Testis (tissue), 3 donors: Measurements from ENCODE around the gene TENM4. TPM values are rescaled to one million over a fixed set of nuclear protein-coding genes. Genes with fewer than 3 reads are reported as not detected.
"Not testable (repeated sequence)": the region's sequence is repeated elsewhere in the genome, so short reads cannot be mapped to it uniquely, and the experiment has no call there.

ENCODE experiments used
- DNase-seq: peaks from one replicate; pipeline ENCODE4 v3.0.0-alpha.2; 2019
- H3K27ac ChIP-seq, 2 donors: fragments of 200-600 bp; sonication (generic); one replicate each; pipeline ENCODE4 v1.5.1; 2019
- H3K27me3 ChIP-seq: fragments of 200-600 bp; sonication (generic); one replicate; pipeline ENCODE4 v1.5.1; 2019
- H3K36me3 ChIP-seq: fragments of 200-600 bp; sonication (generic); one replicate; pipeline ENCODE4 v1.5.1; 2017; ENCODE audit warnings: low read depth; ENCODE audit errors: missing control alignments
- H3K4me1 ChIP-seq: fragments of 200-600 bp; sonication (generic); one replicate; pipeline ENCODE4 v1.5.1; 2019
- H3K4me3 ChIP-seq, 2 donors: fragments of 200-600 bp; sonication (generic); one replicate each; pipeline ENCODE4 v1.5.1; 2017 to 2019
- H3K9me3 ChIP-seq: fragments of 200-600 bp; sonication (generic); one replicate; pipeline ENCODE4 v1.5.1; 2017
- POLR2A ChIP-seq: fragments of 450-650 bp; IDR thresholded peaks from one replicate; pipeline ENCODE4 v1.6.1; 2017; ENCODE audit warnings: antibody characterized with exemption, mild to moderate bottlenecking, moderate library complexity
- WGBS, 2 donors: methylation state at CpG; one replicate each; pipeline ENCODE4 v1.1.5; 2018; 5-methylcytosine and 5-hydroxymethylcytosine counted together
- intact Hi-C: fragments of 100-400 bp; cut with DNase I; formaldehyde crosslinking; loops from one replicate; pipeline ENCODE4 v1.15.1; 2023; ENCODE audit warnings: low total_unique reads
- polyA plus RNA-seq: library from polyadenylated mRNA; stranded (reverse); fragments of 350-450 nt; fragmentation: Illumina TruSeq; extraction: RNeasy Lipid Tissue Mini Kit (QIAGEN cat#74804); gene quantifications from one replicate; pipeline ENCODE4 v1.2.3, GENCODE V29; 2014; ENCODE audit warnings: low read depth, low replicate concordance; ENCODE audit not compliant: insufficient read depth
- total RNA-seq, 2 donors: library from RNA; depleted of rRNA; stranded (reverse); fragments of >200 nt; gene quantifications; one replicate each; pipeline ENCODE4 v1.2.3, GENCODE V29; 2016
- TF ChIP-seq, protein P1 (sequence below), 3 experiments: fragments of 450-650 bp in 2 of 3; fragments of 200-600 bp in 1 of 3; sonication (generic) in 1 of 3; IDR thresholded peaks; one replicate each; pipeline ENCODE4 v1.5.1; 2016 to 2019; ENCODE audit warnings: antibody characterized with exemption in 3 of 3, mild to moderate bottlenecking in 2 of 3, moderate library complexity in 1 of 3

TENM4 gene
- total and polyA plus RNA-seq, 3 donors from 2014 or later = 10.6 to 17.9 (median 11.4) TPM

DNA sequence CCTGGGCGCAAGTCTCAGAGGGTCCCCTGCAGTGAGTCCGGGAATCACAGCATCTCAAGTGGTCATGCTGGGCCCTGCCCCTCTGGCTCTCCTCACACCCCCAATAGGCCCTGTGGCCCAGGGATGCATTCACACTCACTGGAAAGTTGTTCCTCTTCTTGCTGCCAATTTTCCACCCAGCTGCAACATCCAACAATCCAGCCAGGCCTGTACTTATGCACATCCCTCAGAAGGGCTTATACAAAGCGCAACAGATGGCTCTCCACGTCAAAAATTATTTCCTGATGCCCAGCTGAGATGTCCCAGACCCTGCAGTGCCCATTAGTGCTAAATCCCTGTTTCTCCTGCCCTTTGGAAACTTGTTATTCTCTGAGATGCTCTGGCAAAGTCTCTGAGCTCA lies 458.4 kb downstream of the TENM4 start:
- no peak for DNase-seq
- H3K9me3 ChIP-seq = no peaks in the 10 kb centered on the region
- peaks cover 5% of the 10 kb centered on the region for H3K4me1 ChIP-seq
- no peak overlapping the region for H3K27ac ChIP-seq
- TF ChIP-seq, protein P1, sequence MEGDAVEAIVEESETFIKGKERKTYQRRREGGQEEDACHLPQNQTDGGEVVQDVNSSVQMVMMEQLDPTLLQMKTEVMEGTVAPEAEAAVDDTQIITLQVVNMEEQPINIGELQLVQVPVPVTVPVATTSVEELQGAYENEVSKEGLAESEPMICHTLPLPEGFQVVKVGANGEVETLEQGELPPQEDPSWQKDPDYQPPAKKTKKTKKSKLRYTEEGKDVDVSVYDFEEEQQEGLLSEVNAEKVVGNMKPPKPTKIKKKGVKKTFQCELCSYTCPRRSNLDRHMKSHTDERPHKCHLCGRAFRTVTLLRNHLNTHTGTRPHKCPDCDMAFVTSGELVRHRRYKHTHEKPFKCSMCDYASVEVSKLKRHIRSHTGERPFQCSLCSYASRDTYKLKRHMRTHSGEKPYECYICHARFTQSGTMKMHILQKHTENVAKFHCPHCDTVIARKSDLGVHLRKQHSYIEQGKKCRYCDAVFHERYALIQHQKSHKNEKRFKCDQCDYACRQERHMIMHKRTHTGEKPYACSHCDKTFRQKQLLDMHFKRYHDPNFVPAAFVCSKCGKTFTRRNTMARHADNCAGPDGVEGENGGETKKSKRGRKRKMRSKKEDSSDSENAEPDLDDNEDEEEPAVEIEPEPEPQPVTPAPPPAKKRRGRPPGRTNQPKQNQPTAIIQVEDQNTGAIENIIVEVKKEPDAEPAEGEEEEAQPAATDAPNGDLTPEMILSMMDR (IDR thresholded peaks at IDR 0.05) = no peak
- TF ChIP-seq POLR2A = no peak
- H3K36me3 ChIP-seq = no peaks in the 10 kb centered on the region
- H3K4me3 ChIP-seq = no peak overlapping the region
- WGBS, 2 donors = 85 to 94% methylated on average over 2 to 4 of the region's 4 CpGs
- no peaks in the 10 kb centered on the region for H3K27me3 ChIP-seq
- intact Hi-C loops = no loop called here

DNA sequence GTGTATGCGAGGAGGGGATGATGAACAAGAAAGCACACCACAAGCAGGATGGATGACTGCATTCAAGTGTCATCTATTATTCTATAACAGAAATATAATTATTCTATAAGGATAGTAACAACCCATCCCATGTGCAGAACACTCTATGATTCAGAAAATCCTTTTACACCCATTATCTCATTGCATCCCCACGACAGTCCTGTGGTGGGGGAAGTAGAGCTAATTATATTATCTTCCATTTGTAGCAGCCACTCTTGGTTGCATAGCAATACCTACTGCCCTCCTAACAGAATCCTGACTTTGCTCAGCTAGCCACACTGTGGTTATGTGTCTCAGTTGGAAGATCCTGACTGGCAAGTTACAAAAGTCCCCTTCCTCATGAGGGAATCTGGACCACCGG lies 459.7 kb downstream of the TENM4 start:
- Histone ChIP-seq H3K36me3 (no peaks in the 10 kb centered on the region), H3K4me3 (no peak overlapping the region), H3K27me3 (no peaks in the 10 kb centered on the region), H3K27ac (no peak overlapping the region), H3K9me3 (no peaks in the 10 kb centered on the region), H3K4me1 (peaks cover 2% of the 10 kb centered on the region)
- no peak for DNase-seq
- TF ChIP-seq, protein P1 (IDR thresholded peaks at IDR 0.05) = no peak
- intact Hi-C loops = no loop called here
- 78 to 85% methylated on average over 3 of the region's 3 CpGs for WGBS, 2 donors

DNA sequence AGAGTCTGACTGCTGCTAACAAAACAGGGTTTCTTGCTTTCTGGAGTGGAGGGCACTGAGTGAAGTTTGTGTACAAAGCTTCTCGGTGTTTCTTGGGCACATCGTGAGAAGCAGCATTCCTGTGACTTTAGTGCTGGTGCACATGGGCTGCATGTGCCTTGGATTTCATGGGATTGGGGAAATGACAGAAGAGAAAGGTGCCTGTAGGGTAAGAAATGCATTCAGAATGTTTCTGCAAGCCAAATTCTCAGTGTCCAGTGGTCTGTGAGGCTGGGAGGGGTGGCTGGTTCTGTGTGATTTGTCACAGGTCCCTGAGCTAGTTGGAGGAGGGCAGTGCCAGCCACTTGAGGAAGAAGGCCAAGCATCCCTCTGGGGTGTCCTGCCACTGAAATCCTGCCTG lies 462.0 kb downstream of the TENM4 start:
- Histone ChIP-seq H3K4me3 (no peak overlapping the region), H3K9me3 (no peaks in the 10 kb centered on the region), H3K4me1 (no peaks in the 10 kb centered on the region), H3K36me3 (no peaks in the 10 kb centered on the region), H3K27ac (no peak overlapping the region), H3K27me3 (no peaks in the 10 kb centered on the region)
- DNase-seq = no peak
- TF ChIP-seq, protein P1 (IDR thresholded peaks at IDR 0.05) = no peak
- no peak for TF ChIP-seq POLR2A
- intact Hi-C loops = no loop called here
- WGBS, 2 donors = 77 to 87% methylated on average over 2 of the region's 2 CpGs

DNA sequence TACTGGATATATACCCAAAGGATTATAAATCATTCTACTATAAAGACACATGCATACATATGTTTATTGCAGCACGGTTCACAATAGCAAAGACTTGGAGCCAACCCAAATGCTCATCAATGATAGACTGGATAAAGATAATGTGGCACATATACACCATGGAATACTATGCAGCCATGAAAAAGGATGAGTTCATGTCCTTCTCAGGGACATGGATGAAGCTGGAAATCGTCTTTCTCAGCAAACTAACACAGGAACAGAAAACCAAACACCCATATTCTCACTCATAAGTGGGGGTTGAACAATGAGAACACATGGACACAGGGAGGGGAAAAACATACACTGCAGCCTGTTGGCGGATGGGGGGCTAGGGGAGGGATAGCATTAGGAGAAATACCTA lies 463.0 kb downstream of the TENM4 start:
- H3K27ac ChIP-seq, H3K4me1 ChIP-seq, H3K27me3 ChIP-seq, intact Hi-C loops, H3K36me3 ChIP-seq, DNase-seq, H3K9me3 ChIP-seq, H3K4me3 ChIP-seq: not testable (repeated sequence)
- WGBS, 2 donors = 90 to 96% methylated on average over 3 of the region's 3 CpGs

DNA sequence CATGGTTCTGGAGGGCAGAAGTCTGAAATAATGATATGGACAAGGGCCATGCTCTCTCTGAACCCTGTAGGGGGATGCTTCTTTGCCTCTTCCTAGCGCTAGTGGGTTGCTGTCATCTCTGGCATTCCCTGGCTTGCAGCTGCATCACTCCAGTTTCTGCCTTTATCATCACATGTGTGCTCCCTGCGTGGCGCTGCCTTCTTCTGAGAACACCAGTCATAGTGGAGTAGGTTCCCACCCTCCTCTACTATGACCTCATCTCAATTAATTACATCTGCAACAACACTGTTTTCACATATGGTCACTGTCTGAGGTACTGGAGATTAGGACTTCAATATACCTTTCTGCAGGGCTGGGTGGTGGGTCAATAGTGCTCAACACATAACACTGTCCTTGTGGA lies 463.8 kb downstream of the TENM4 start:
- 98 to 100% methylated on average over 3 of the region's 3 CpGs for WGBS, 2 donors
- H3K4me1 ChIP-seq = no peaks in the 10 kb centered on the region
- TF ChIP-seq, protein P1 (IDR thresholded peaks at IDR 0.05) = no peak
- no peak for TF ChIP-seq POLR2A
- no peak overlapping the region for H3K4me3 ChIP-seq
- H3K36me3 ChIP-seq = no peaks in the 10 kb centered on the region
- no peak overlapping the region for H3K27ac ChIP-seq
- DNase-seq = no peak
- intact Hi-C loops = no loop called here
- H3K27me3 ChIP-seq = no peaks in the 10 kb centered on the region
- H3K9me3 ChIP-seq = no peaks in the 10 kb centered on the region
